GM12875 (cell line): Measurements from ENCODE around the gene RNU6-9.
A peak's percentile ranks its signal among the peaks of the same experiment; 100 is the strongest.

Experiments
- H3K4me3 ChIP-seq: one replicate; pipeline ENCODE4 v1.5.1; 2011; ENCODE audit warnings: low read depth, low read length, control low read depth
- TF ChIP-seq, protein P1 (sequence below): IDR thresholded peaks from 2 replicates; pipeline ENCODE4 v1.5.1; 2011; ENCODE audit warnings: low read depth, mild to moderate bottlenecking, control low read depth, inconsistent platforms, low read length, moderate library complexity, borderline replicate concordance; ENCODE audit not compliant: insufficient read depth

The RNU6-9 gene

DNA sequence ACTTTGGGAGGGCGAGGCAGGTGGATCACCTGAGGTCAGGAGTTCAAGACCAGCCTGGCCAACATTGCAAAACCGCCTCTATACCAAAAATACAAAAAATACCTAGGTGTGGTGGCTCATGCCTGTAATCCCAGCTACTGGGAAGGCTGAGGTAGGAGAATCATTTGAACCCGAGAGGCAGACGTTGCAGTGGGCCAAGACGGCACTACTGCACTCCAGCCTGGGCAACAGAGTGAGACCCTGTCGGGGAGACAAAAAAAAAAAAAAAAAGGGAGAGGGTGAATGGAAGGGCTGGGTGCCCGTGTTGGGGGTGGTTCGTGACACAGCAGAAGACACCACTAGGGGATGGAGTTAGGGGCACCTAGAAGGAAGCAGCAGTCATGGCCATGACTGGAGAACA lies 23.0 kb upstream of the RNU6-9 start:
- TF ChIP-seq, protein P1, sequence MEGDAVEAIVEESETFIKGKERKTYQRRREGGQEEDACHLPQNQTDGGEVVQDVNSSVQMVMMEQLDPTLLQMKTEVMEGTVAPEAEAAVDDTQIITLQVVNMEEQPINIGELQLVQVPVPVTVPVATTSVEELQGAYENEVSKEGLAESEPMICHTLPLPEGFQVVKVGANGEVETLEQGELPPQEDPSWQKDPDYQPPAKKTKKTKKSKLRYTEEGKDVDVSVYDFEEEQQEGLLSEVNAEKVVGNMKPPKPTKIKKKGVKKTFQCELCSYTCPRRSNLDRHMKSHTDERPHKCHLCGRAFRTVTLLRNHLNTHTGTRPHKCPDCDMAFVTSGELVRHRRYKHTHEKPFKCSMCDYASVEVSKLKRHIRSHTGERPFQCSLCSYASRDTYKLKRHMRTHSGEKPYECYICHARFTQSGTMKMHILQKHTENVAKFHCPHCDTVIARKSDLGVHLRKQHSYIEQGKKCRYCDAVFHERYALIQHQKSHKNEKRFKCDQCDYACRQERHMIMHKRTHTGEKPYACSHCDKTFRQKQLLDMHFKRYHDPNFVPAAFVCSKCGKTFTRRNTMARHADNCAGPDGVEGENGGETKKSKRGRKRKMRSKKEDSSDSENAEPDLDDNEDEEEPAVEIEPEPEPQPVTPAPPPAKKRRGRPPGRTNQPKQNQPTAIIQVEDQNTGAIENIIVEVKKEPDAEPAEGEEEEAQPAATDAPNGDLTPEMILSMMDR: no peak
- H3K4me3 ChIP-seq: no peak overlapping the region

DNA sequence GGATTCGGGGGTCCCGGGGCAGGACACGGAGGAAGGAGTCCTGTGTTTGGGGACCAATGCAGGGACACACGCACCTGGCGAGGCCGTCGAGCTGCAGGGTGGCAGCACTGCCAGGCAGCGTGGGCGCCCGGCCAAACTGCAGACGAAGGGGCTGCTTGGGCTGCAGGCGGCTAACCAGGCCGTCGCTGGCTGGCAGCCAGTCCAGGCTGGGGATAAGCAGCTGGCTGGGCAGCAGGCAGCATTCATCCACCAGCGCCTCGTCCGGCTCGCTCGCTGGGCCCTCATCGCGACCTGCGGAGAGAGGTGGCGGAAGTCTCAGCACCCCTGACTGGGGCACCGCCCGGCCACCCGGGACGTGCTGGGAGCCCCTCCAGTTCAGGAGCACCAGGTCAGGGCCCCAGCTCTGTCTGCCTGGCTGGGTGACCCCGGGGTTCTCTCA lies 22.3 kb upstream of the RNU6-9 start:
- H3K4me3 ChIP-seq: no peak overlapping the region
- TF ChIP-seq, protein P1: no peak

DNA sequence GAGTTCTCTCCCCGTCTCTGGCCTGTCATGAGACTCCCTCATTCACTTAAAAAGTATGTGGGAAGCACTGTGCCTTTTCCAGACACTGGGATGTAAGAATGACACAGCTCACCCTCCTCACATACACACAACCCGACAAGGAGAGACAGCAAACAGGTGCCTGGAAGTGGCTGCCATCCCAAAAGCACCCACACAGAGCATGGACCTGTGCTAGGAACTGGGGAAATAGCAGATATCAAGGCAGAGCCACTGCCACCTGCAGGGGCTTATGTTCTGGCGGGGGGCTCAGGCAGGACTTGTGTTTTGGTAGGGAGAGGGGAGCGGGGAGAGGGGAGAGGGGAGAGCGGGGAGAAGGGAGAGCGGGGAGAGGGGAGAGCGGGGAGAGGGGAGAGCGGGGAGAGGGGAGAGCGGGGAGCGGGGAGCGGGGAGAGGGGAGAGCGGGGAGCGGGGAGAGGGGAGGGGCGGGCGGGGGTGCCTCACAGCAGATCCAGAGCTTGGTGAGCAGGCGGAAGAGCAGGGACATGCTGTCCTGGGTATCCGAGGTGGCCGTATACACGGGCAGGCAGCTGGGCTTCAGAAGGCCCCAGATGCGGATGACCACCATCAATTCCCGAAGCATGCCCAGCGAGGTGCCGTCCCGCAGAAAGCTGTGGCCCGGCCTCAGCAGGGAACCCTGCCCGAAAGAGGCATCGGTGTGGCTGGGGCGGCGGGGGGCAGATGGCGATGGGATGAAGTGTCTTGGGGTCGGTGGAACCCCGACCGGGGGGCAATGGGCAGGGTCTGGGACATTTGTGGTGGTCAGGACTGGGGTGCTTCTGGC lies 21.6 kb upstream of the RNU6-9 start:
- TF ChIP-seq, protein P1: no peak

DNA sequence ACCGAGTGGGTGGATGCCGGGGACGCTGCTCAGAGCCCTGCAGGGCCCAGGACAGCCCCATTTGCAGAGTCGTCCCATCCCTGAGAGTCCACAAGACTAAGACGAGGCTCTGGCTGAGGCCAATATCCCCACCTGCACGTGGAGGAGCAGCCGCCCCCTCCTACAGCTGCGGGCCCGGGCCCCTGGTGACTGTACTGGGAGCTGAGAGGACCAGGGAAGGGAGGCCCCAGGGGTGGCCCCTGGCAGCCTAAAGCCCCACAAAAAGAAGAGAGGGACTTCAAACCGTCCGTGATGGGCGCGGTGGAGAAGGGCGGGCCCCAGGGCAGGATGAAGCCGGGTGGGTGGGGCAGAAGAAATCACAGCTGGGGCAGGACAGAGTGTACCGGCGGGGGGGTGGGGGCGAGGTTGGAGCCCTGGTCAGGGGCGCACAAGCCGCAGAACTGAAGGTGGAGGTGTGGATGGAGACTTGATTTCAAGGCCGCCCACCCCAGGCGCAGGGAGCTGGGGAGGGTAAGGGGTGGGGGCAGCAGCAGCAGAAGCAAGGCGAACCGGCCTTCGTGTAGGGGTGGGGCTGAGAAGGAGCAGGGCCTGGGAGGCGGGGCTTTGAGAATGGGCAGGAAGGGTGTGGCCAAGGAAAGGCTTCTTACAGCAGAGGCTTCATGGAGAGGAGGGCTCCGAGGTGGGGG lies 20.9 kb upstream of the RNU6-9 start:
- TF ChIP-seq, protein P1: no peak
- peak overlapping the region; percentile 16 for H3K4me3 ChIP-seq

More for the DNA sequence above, 21.6 kb upstream of the RNU6-9 start:
- H3K4me3 ChIP-seq: no peak overlapping the region

DNA sequence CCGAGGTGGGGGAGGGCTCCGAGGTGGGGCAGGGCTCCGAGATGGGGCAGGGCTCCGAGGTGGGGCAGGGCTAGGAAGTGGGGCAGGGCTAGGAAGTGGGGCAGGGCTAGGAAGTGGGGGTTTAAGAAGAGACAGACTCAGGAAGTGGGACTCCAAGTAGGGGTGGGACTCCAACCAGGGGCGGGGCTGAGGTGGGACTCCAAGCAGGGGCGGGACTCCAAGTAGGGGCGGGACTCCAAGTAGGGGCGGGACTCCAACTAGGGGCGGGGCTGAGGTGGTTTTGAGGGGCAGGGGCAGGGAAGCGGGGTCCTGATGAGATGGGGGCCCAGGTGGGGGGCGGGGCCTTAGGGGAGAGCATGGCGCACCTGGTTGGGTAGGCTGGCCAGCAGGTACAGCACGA lies 20.2 kb upstream of the RNU6-9 start:
- no peak overlapping the region for H3K4me3 ChIP-seq
- TF ChIP-seq, protein P1: no peak

DNA sequence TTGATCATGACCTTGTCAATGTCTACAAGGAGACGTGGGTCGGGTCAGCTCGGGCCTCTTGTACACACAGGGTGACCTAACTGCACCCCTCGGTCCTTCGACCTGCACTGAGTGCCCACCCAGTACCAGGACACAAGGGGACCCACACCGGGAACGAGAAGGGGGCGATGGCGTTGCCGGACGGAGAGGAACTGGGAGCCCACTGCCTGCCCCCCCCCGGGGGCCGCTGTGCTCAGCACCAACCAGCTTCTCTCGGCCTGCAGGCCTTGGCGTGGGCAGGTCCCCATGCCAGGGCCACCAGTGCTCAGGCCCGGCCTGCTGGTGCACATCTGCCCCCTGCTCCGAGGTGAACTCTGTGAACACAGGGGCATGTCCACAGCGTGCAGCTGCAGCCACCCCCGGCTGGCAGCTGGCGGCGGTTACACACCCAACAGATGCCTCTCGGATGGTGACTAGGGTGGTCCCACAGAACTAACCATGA lies 19.7 kb upstream of the RNU6-9 start:
- TF ChIP-seq, protein P1: no peak
- H3K4me3 ChIP-seq: no peak overlapping the region

DNA sequence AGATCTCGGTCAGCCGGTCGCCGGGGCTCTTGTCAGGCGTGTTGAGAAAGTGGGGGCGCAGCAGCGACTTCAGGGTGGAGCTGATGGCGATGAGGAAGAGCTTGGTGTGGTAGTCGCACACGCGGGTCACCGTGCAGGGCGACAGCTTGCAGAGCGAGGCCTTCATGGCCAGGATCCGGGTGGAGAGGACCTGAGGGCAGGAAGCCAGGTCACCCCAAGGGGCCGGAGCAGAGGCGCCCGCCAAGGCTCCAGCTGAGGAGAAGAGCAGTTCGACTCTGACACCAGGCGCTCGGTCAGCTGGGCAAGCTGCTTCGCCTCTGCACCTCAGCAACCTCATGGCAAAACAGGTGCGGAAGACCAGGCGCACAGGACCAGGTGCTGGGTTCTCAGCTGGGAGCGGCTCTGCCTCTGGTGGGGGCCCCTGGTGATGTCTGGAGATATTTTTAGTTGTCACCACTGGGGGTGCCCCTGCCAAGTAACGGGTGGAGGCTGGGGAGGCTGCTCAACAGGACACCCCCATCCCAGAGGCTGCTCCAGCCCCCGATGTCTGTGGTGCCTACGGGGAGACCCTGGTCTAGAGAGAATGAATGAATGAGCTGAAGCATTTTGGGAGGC lies 17.9 kb upstream of the RNU6-9 start:
- TF ChIP-seq, protein P1: no peak

More for the DNA sequence above, 17.9 kb upstream of the RNU6-9 start:
- H3K4me3 ChIP-seq: no peak overlapping the region
